Osteocyte (in vitro differentiated cells): ENCODE measurements around the gene FAT2. TPM values are rescaled to one million over a fixed set of nuclear protein-coding genes. Genes with fewer than 3 reads are reported as not detected.

Experiments
- DNase-seq: peaks from one replicate; pipeline ENCODE4 v3.0.0; 2021; ENCODE audit warnings: mixed read lengths; ENCODE audit not compliant: unreplicated experiment; ENCODE audit errors: extremely low spot score
- H3K27ac Mint-ChIP-seq: one replicate; pipeline ENCODE4 v1.8.0; 2021; ENCODE audit warnings: mild to moderate bottlenecking, mixed read lengths; ENCODE audit not compliant: unreplicated experiment
- H3K27me3 Mint-ChIP-seq: one replicate; pipeline ENCODE4 v1.8.0; 2021; ENCODE audit warnings: mixed read lengths; ENCODE audit not compliant: unreplicated experiment
- H3K36me3 Mint-ChIP-seq: one replicate; pipeline ENCODE4 v1.8.0; 2021; ENCODE audit warnings: mixed read lengths; ENCODE audit not compliant: unreplicated experiment
- H3K4me1 Mint-ChIP-seq: one replicate; pipeline ENCODE4 v1.8.0; 2021; ENCODE audit warnings: mixed read lengths; ENCODE audit not compliant: unreplicated experiment
- H3K4me3 Mint-ChIP-seq: one replicate; pipeline ENCODE4 v1.8.0; 2021; ENCODE audit warnings: mild to moderate bottlenecking, moderate library complexity, mixed read lengths; ENCODE audit not compliant: unreplicated experiment
- H3K9me3 Mint-ChIP-seq: one replicate; pipeline ENCODE4 v1.8.0; 2021; ENCODE audit warnings: mixed read lengths; ENCODE audit not compliant: unreplicated experiment
- CTCF ChIP-seq: fragments of 200-600 bp; sonication (generic); IDR thresholded peaks from 2 replicates; pipeline ENCODE4 v1.5.0; 2021; ENCODE audit warnings: antibody characterized with exemption, mild to moderate bottlenecking, moderate library complexity
- total RNA-seq: library from RNA; stranded (reverse); gene quantifications from 2 replicates; pipeline ENCODE4 v1.2.1, GENCODE V29; 2021

The FAT2 gene
- total RNA-seq, 1 donor from 2014 or later, result 30.1 TPM

GRCh38 chr5:151627650-151628049, 36.5 kb upstream of the FAT2 start:
- Mint-ChIP-seq H3K4me3 (no peak overlapping the region), H3K9me3 (no peaks in the 10 kb centered on the region)

GRCh38 chr5:151625285-151625684, 34.2 kb upstream of the FAT2 start:
- peaks cover 76% of the 10 kb centered on the region for H3K4me1 Mint-ChIP-seq
- no peak for DNase-seq
- H3K27me3 Mint-ChIP-seq, result no peaks in the 10 kb centered on the region
- H3K4me3 Mint-ChIP-seq, result no peak overlapping the region
- no peaks in the 10 kb centered on the region for H3K36me3 Mint-ChIP-seq
- no peak for TF ChIP-seq CTCF
- H3K27ac Mint-ChIP-seq, result no peak overlapping the region
- no peaks in the 10 kb centered on the region for H3K9me3 Mint-ChIP-seq

More at GRCh38 chr5:151627650-151628049, 36.5 kb upstream of the FAT2 start:
- no peaks in the 10 kb centered on the region for H3K27me3 Mint-ChIP-seq
- no peak for DNase-seq
- H3K27ac Mint-ChIP-seq, result peak overlapping the region; percentile 71
- no peaks in the 10 kb centered on the region for H3K36me3 Mint-ChIP-seq
- H3K4me1 Mint-ChIP-seq, result peaks cover 66% of the 10 kb centered on the region
- TF ChIP-seq CTCF, result no peak

- H3K4me3 Mint-ChIP-seq, result no peak overlapping the region
- peak overlapping the region; percentile 31 for H3K27ac Mint-ChIP-seq
- H3K4me1 Mint-ChIP-seq, result peaks cover 76% of the 10 kb centered on the region
- no peak for DNase-seq
- H3K27me3 Mint-ChIP-seq, result no peaks in the 10 kb centered on the region
- H3K9me3 Mint-ChIP-seq, result no peaks in the 10 kb centered on the region
- no peak for TF ChIP-seq CTCF
- no peaks in the 10 kb centered on the region for H3K36me3 Mint-ChIP-seq
These were observed 33.3 kb upstream of the FAT2 start for GRCh38 chr5:151624476-151624875.

GRCh38 chr5:151622367-151623088, 31.4 kb upstream of the FAT2 start:
- Mint-ChIP-seq H3K4me3 (no peak overlapping the region), H3K4me1 (peaks cover 69% of the 10 kb centered on the region), H3K36me3 (no peaks in the 10 kb centered on the region), H3K27me3 (no peaks in the 10 kb centered on the region), H3K27ac (no peak overlapping the region), H3K9me3 (no peaks in the 10 kb centered on the region)
- TF ChIP-seq CTCF, result no peak
- DNase-seq, result no peak

- no peak for TF ChIP-seq CTCF
- H3K27ac Mint-ChIP-seq, result peak overlapping the region; percentile 78
- H3K36me3 Mint-ChIP-seq, result no peaks in the 10 kb centered on the region
- peak overlapping the region; percentile 30 for H3K4me3 Mint-ChIP-seq
- no peaks in the 10 kb centered on the region for H3K27me3 Mint-ChIP-seq
- DNase-seq, result no peak
- peaks cover 64% of the 10 kb centered on the region for H3K4me1 Mint-ChIP-seq
- H3K9me3 Mint-ChIP-seq, result no peaks in the 10 kb centered on the region
These were observed 29.3 kb upstream of the FAT2 start for GRCh38 chr5:151620461-151620840.
